C4-2B (cell line): Measurements from ENCODE around the gene ST6GALNAC3.

Experiments
- CTCF ChIP-seq: fragments of 450-650 bp; conservative IDR thresholded peaks from 2 replicates; pipeline ENCODE4 v1.5.1; 2017; ENCODE audit warnings: mild to moderate bottlenecking
- ZFX ChIP-seq: fragments of 450-650 bp; IDR thresholded peaks from 2 replicates; pipeline ENCODE4 v1.6.1; 2017

- TF ChIP-seq CTCF (no peak), ZFX (no peak)
Observed at GRCh38 chr1:76170513-76170912, 96.0 kb downstream of the ST6GALNAC3 start.
